Prostate gland (tissue), 2 donors: ENCODE results near the gene SPPL3.

Experiments used
- POLR2A ChIP-seq: fragments of 450-650 bp; IDR thresholded peaks from one replicate; pipeline ENCODE4 v1.6.1; 2016; ENCODE audit warnings: antibody characterized with exemption, mild to moderate bottlenecking
- TF ChIP-seq, protein P1 (sequence below), 4 experiments: fragments of 200-600 bp in 2 of 4; fragments of 450-650 bp in 2 of 4; sonication (generic) in 2 of 4; IDR thresholded peaks; 1 replicate in 3 of 4; 2 replicates in 1 of 4; pipeline ENCODE4 v1.5.1; 2016 to 2019; ENCODE audit warnings: antibody characterized with exemption in 4 of 4, mild to moderate bottlenecking in 2 of 4, moderate library complexity in 2 of 4

- TF ChIP-seq, protein P1, sequence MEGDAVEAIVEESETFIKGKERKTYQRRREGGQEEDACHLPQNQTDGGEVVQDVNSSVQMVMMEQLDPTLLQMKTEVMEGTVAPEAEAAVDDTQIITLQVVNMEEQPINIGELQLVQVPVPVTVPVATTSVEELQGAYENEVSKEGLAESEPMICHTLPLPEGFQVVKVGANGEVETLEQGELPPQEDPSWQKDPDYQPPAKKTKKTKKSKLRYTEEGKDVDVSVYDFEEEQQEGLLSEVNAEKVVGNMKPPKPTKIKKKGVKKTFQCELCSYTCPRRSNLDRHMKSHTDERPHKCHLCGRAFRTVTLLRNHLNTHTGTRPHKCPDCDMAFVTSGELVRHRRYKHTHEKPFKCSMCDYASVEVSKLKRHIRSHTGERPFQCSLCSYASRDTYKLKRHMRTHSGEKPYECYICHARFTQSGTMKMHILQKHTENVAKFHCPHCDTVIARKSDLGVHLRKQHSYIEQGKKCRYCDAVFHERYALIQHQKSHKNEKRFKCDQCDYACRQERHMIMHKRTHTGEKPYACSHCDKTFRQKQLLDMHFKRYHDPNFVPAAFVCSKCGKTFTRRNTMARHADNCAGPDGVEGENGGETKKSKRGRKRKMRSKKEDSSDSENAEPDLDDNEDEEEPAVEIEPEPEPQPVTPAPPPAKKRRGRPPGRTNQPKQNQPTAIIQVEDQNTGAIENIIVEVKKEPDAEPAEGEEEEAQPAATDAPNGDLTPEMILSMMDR (IDR thresholded peaks at IDR 0.05): no peak
- no peak for TF ChIP-seq POLR2A
These were observed 184.5 kb downstream of the SPPL3 start for GRCh38 chr12:120719496-120720233.
